ENCODE data around the gene SSTR1. TPM values are rescaled to one million over a fixed set of nuclear protein-coding genes. Genes with fewer than 3 reads are reported as not detected.

SSTR1 gene
- total RNA-seq, 1 donor from 2014 or later, result 0.21 TPM

GRCh38 chr14:38205949-38206665 lies 1.6 kb upstream of the SSTR1 start:
- Mint-ChIP-seq H3K27ac (ENCODE audit: unreplicated experiment) (no peak overlapping the region), H3K36me3 (ENCODE audit: low read depth, unreplicated experiment) (peaks cover 4% of the 10 kb centered on the region), H3K4me3 (ENCODE audit: unreplicated experiment) (no peak overlapping the region), H3K9me3 (ENCODE audit: unreplicated experiment) (no peaks in the 10 kb centered on the region), H3K4me1 (ENCODE audit: unreplicated experiment) (peaks cover 29% of the 10 kb centered on the region), H3K27me3 (ENCODE audit: unreplicated experiment) (peaks cover 22% of the 10 kb centered on the region)
- no peak for TF ChIP-seq CTCF (IDR thresholded peaks at IDR 0.05; ENCODE audit: unreplicated experiment)
- DNase-seq (ENCODE audit: low spot score), result no peak

GRCh38 chr14:38206689-38207376 lies 871 bp upstream of the SSTR1 start:
- no peak for TF ChIP-seq CTCF (IDR thresholded peaks at IDR 0.05; ENCODE audit: unreplicated experiment)
- H3K27me3 Mint-ChIP-seq (ENCODE audit: unreplicated experiment), result peaks cover 24% of the 10 kb centered on the region
- DNase-seq (ENCODE audit: low spot score), result no peak
- no peak overlapping the region for H3K27ac Mint-ChIP-seq (ENCODE audit: unreplicated experiment)
- H3K36me3 Mint-ChIP-seq (ENCODE audit: low read depth, unreplicated experiment), result peaks cover 6% of the 10 kb centered on the region
- H3K9me3 Mint-ChIP-seq (ENCODE audit: unreplicated experiment), result no peaks in the 10 kb centered on the region
- peak overlapping the region; percentile 65 for H3K4me3 Mint-ChIP-seq (ENCODE audit: unreplicated experiment)
- H3K4me1 Mint-ChIP-seq (ENCODE audit: unreplicated experiment), result peaks cover 30% of the 10 kb centered on the region

- peaks cover 26% of the 10 kb centered on the region for H3K27me3 Mint-ChIP-seq (ENCODE audit: unreplicated experiment)
- H3K9me3 Mint-ChIP-seq (ENCODE audit: unreplicated experiment), result no peaks in the 10 kb centered on the region
- no peak for TF ChIP-seq CTCF (IDR thresholded peaks at IDR 0.05; ENCODE audit: unreplicated experiment)
- peak overlapping the region; percentile 65 for H3K4me3 Mint-ChIP-seq (ENCODE audit: unreplicated experiment)
- no peak for DNase-seq (ENCODE audit: low spot score)
- H3K4me1 Mint-ChIP-seq (ENCODE audit: unreplicated experiment), result peaks cover 32% of the 10 kb centered on the region
- no peak overlapping the region for H3K27ac Mint-ChIP-seq (ENCODE audit: unreplicated experiment)
- H3K36me3 Mint-ChIP-seq (ENCODE audit: low read depth, unreplicated experiment), result peaks cover 7% of the 10 kb centered on the region
These were observed 348 bp upstream of the SSTR1 start for GRCh38 chr14:38207377-38207735.

GRCh38 chr14:38208618-38209562 lies 1.2 kb downstream of the SSTR1 start:
- H3K4me1 Mint-ChIP-seq (ENCODE audit: unreplicated experiment), result peaks cover 32% of the 10 kb centered on the region
- TF ChIP-seq CTCF (IDR thresholded peaks at IDR 0.05; ENCODE audit: unreplicated experiment), result no peak
- H3K36me3 Mint-ChIP-seq (ENCODE audit: low read depth, unreplicated experiment), result peaks cover 7% of the 10 kb centered on the region
- peak; percentile 62 for DNase-seq (ENCODE audit: low spot score)
- H3K9me3 Mint-ChIP-seq (ENCODE audit: unreplicated experiment), result no peaks in the 10 kb centered on the region
- H3K4me3 Mint-ChIP-seq (ENCODE audit: unreplicated experiment), result peak overlapping the region; percentile 92
- H3K27me3 Mint-ChIP-seq (ENCODE audit: unreplicated experiment), result peaks cover 26% of the 10 kb centered on the region
- H3K27ac Mint-ChIP-seq (ENCODE audit: unreplicated experiment), result peak overlapping the region; percentile 64
